PFSK-1 (cell line): Measurements from ENCODE around the gene EMSY.

Source experiments
- FOXP2 ChIP-seq: optimal IDR thresholded peaks from 2 replicates; pipeline ENCODE3; 2011; ENCODE audit warnings: borderline replicate concordance, control low read depth, inconsistent platforms; ENCODE audit not compliant: insufficient read depth; ENCODE audit errors: extremely low read length, extremely low read depth
- POLR2AphosphoS5 ChIP-seq: IDR thresholded peaks from 2 replicates; pipeline ENCODE4 v1.6.1; 2012; ENCODE audit warnings: low read depth, mild to moderate bottlenecking, control low read depth, low read length, moderate library complexity
- REST ChIP-seq, 2 experiments: IDR thresholded peaks; 2 replicates each; pipeline versions ENCODE4 v1.6.1 to v1.8.0; 2011 to 2012; ENCODE audit warnings: low read depth in 2 of 2, low read length in 2 of 2, control low read depth in 1 of 2, inconsistent platforms in 1 of 2, mild to moderate bottlenecking in 1 of 2, moderate library complexity in 1 of 2; ENCODE audit not compliant: insufficient read depth in 1 of 2
- SIN3A ChIP-seq: IDR thresholded peaks from 2 replicates; pipeline ENCODE4 v1.6.1; 2012; ENCODE audit warnings: mild to moderate bottlenecking, low read length, moderate library complexity, borderline replicate concordance; ENCODE audit not compliant: insufficient read depth
- TAF1 ChIP-seq: IDR thresholded peaks from 2 replicates; pipeline ENCODE4 v1.6.1; 2012; ENCODE audit warnings: low read length, control low read depth, borderline replicate concordance; ENCODE audit not compliant: insufficient read depth

GRCh38 chr11:76465701-76466100 is 20.9 kb downstream of the EMSY start:
- TF ChIP-seq TAF1 (no peak), FOXP2 (no peak), POLR2AphosphoS5 (no peak), REST (IDR thresholded peaks at IDR 0.05; ENCODE audit: insufficient read depth in 1 of 2, low read depth in 2 of 2, low read length in 2 of 2) (no peak), SIN3A (no peak)
